C4-2B (cell line): ENCODE data around the gene DUS2.
"Not testable (repeated sequence)": the region's sequence is repeated elsewhere in the genome, so short reads cannot be mapped to it uniquely, and the experiment has no call there.

Experiments used
- ZFX ChIP-seq: fragments of 450-650 bp; IDR thresholded peaks from 2 replicates; pipeline ENCODE4 v1.6.1; 2017
- TF ChIP-seq, protein P1 (sequence below): fragments of 450-650 bp; conservative IDR thresholded peaks from 2 replicates; pipeline ENCODE4 v1.5.1; 2017; ENCODE audit warnings: mild to moderate bottlenecking

DNA sequence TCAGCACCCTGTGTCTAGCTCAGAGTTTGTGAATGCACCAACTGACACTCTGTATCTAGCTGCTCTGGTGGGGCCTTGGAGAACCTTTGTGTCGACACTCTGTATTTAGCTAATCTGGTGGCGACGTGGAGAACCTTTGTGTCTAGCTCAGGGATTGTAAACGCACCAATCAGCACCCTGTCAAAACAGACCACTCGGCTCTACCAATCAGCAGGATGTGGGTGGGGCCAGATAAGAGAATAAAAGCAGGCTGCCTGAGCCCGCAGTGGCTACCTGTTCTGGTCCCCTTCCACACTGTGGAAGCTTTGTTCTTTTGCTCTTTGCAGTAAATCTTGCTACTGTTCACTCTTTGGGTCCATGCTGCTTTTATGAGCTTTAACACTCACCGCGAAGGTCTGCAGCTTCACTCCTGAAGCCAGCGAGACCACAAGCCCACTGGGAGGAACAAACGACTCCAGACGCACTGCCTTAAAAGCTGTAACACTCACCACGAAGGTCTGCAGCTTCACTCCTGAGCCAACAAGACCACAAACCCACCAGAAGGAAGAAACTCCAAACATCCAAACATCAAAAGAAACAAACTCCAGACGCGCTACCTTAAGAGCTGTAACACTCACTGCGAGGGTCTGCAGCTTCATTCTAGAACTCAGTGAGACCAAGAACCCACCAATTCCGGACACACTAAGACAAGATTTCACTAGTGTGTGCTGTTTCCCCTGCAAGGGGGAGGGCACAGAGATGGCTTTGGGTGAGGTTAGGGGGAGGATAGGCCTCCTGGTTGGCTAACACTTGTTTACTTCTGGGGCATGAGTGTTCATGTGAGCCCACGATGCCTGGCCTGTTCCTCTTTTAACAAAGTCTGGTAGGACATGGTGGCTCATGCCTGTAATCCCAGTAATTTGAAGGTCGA is 24.1 kb upstream of the DUS2 start, which contains the start of gene DPEP2:
- TF ChIP-seq, protein P1, sequence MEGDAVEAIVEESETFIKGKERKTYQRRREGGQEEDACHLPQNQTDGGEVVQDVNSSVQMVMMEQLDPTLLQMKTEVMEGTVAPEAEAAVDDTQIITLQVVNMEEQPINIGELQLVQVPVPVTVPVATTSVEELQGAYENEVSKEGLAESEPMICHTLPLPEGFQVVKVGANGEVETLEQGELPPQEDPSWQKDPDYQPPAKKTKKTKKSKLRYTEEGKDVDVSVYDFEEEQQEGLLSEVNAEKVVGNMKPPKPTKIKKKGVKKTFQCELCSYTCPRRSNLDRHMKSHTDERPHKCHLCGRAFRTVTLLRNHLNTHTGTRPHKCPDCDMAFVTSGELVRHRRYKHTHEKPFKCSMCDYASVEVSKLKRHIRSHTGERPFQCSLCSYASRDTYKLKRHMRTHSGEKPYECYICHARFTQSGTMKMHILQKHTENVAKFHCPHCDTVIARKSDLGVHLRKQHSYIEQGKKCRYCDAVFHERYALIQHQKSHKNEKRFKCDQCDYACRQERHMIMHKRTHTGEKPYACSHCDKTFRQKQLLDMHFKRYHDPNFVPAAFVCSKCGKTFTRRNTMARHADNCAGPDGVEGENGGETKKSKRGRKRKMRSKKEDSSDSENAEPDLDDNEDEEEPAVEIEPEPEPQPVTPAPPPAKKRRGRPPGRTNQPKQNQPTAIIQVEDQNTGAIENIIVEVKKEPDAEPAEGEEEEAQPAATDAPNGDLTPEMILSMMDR = not testable (repeated sequence)
- TF ChIP-seq ZFX = not testable (repeated sequence)
